GM12864 (cell line): Measurements from ENCODE around the gene IRF5.
"Not testable (repeated sequence)": the region's sequence is repeated elsewhere in the genome, so short reads cannot be mapped to it uniquely, and the experiment has no call there.

ENCODE experiments used
- DNase-seq: peaks from one replicate; pipeline ENCODE4 v3.0.0-alpha.2; 2011; ENCODE audit warnings: low read depth
- H3K4me3 ChIP-seq: 2 replicates; pipeline ENCODE4 v1.5.1; 2011; ENCODE audit warnings: mild to moderate bottlenecking, low read depth, low read length, control low read depth
- TF ChIP-seq, protein P1 (sequence below): IDR thresholded peaks from 2 replicates; pipeline ENCODE4 v1.5.1; 2011; ENCODE audit warnings: low read depth, mild to moderate bottlenecking, moderate library complexity, low read length, control low read depth, inconsistent platforms; ENCODE audit errors: missing control alignments

The IRF5 gene

DNA sequence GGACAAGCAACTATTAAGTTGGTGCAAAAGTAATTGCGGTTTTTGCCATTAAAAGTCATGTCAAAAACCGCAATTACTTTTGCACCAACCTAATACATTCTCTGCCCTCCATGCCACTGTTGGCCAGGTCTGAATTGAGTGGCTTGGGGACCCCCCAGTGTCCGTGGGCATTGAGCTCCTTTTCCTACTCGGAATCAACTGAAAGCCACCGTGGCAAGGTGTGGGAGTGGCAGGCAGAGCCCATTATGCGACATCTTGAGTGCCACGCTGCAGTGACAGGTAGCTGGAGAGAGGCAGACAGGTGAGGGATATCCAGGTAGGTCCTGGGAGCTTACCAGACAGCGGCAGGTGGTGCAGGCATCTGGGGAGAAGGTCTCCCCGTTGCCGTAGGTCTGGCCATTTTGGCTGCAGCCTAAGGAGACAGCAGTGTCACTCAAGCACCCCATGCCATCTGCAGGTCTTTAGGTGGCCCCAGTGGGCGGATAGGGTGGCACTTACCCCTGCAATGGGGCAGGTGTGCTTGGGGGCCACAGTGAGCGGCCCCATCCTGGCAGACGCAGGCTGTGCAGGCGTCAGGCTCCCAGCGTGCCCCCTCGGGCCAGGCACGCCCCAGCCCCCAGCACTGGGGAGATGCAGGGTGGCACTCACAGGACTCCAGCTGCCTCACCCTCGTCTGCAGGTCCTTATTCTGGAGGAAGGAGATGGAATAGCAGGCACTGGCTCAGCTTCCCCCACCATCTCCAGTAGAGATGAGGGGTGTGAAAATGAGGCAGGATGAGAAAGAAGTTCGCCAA, 30.8 kb upstream of the IRF5 start:
- no peak overlapping the region for H3K4me3 ChIP-seq
- TF ChIP-seq, protein P1, sequence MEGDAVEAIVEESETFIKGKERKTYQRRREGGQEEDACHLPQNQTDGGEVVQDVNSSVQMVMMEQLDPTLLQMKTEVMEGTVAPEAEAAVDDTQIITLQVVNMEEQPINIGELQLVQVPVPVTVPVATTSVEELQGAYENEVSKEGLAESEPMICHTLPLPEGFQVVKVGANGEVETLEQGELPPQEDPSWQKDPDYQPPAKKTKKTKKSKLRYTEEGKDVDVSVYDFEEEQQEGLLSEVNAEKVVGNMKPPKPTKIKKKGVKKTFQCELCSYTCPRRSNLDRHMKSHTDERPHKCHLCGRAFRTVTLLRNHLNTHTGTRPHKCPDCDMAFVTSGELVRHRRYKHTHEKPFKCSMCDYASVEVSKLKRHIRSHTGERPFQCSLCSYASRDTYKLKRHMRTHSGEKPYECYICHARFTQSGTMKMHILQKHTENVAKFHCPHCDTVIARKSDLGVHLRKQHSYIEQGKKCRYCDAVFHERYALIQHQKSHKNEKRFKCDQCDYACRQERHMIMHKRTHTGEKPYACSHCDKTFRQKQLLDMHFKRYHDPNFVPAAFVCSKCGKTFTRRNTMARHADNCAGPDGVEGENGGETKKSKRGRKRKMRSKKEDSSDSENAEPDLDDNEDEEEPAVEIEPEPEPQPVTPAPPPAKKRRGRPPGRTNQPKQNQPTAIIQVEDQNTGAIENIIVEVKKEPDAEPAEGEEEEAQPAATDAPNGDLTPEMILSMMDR, result no peak
- no peak for DNase-seq

DNA sequence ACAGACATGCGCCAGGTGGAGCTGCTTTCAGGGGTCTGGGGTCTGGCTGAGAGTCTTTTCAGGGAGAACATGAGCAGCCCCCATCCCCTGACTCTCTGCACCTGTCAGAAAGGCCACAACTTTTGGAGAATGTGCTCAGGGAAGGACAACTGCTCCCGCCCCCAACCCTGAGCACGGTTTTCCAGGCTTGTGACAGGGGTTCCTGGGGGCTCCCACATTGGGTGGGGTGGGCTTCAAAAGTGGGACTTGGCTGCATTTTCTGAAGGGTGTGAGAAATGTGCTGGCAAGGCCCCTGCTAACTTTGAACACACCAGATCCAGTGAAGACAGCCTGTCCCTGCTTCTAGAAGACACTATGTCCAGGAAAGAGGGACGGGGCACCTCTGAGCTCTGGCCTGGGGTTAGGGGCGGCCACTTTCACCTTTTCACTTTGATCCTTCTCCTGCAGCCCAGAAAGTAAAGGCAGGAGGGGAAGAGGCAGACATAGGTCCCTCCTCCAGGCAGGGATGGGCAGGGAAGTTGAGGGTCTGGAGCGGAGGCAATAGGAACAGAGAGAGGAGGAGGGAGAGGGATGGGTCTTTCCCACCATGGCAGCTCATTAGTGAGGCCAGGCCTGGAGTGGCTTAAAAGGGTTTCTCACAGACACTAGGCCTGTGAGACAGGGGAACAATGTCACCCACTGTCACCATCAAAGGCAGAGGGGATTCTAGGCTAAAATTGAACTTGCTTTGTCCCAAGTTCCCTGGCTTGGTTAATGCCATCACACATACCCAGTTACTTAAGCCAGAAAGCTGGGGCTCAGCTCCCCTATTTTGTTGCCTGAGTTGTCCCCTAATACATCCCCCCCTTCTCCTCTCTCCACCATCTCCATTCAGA, 28.7 kb upstream of the IRF5 start:
- no peak for DNase-seq
- no peak overlapping the region for H3K4me3 ChIP-seq
- TF ChIP-seq, protein P1, result no peak

DNA sequence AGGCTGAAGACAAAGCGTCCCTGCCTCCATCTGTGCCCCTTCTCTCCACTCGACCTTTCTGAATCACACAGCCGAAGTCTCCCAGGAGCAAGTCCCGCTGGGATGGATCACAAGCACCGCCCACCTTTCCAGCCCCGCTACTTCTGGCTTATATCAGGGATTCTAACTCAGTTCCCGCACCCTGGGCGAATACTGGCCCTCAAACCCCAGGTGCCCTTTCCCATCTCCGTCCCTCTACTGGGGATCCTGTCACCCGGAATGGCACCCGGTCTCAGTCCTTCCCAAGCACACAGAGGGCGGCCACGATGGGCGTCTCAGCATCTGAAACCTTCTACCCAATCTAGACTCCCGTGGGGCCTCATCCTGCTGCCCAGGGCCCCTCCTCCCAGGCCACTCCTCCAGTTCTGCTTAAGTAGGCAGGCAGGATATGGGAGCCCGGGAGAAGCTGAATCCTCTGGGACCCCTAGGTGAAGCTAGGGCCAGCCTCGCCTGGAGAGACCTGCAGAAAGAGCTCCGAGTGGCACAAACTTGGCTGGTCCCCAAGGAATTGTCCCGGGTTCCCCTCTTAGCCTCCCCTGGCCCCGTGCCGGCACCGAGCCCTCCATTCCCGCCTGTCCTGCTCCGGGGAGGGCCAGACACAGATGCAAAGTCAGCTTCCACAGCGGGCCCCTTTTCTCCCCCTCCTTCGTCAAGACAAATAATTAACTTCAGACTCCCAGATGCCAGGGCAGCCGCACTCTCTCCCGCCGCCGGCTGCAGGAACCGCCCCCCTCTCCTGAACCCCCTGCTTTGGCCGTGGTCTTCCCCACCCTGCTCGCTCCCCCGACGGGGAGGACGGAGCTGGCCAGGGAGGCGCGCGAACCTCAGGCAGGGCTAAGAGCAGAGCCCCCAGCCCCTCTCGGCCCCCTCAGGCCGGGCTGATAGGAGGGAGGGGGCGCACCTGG, 27.8 kb upstream of the IRF5 start:
- no peak overlapping the region for H3K4me3 ChIP-seq
- no peak for DNase-seq
- TF ChIP-seq, protein P1, result no peak

DNA sequence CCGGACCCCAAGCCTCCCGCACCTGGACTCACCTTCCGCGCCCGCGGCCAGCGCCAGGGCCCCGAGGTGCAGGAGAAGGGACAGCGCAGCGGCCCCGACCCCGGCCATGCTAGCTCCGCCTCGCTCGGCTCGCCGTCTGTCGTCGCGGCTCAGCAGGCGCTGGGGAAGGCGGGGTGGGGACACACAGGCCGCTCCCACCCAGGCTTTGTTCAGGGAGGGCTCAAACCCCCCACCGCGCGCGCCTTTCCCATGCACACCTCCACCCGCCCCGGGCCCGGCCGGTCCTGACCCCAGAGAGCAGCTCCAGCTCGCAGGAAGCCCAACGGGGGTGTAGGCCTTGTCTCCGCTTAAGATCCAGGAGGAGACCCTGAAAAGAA, 27.2 kb upstream of the IRF5 start, which contains the start of gene KCP:
KCP (minus strand) TSS at position 141 of the 377 bp plus-strand sequence; CDS start at position 108, 33 bp downstream.
- no peak for DNase-seq
- no peak within 1 kb of the TSS for H3K4me3 ChIP-seq
- TF ChIP-seq, protein P1, result no peak

DNA sequence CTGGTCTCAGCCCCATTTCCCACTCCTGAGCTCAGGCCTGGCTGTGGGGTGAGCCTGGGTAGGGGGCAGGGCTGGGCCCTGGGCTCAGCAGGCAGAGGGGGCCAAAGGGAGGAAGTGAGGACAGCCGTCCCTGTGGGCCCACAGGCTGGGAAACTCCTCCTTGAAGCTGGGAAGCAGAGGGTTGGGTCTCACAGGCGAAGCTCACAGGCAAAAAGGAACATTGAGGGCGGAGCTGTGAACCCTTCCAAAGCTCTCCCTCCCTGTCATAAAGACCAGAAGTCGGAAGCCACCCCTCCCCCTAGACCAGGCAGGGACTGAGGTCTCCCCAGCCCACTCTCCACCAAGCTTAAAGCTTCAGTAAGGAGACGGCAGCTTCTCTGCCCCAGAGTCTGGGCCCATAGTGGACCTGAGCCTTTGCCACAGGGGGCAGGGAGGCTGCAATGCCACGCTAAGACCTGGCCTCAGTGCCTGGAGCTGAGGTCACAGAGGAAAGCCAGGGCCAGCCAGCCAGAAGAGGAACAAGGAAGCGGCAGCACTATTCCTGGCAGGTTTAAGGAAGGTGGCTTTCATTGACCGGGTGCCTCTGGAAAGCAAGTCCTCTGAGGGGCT, 26.2 kb upstream of the IRF5 start:
- DNase-seq, result no peak
- TF ChIP-seq, protein P1, result no peak
- H3K4me3 ChIP-seq, result no peak overlapping the region

DNA sequence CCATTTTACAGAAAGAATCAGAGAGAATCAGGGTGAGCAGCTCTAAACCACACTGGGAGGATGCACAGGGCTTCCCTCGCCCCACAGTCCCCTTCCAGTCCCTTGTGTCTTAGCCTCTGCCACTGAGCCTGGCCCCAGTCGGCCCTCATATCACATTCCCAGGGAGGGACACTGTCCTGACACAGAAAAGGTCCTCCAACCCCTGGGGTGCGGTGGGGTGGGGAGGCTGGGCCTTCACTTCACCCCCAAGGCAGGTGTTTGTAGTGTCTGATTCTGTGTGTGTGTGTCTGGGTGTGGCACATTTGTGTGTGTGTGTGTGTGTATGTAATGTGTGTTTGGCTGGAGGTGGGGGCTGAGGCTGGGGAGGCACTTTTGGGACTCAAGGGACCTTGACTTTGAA, 25.4 kb upstream of the IRF5 start:
- no peak overlapping the region for H3K4me3 ChIP-seq
- no peak for DNase-seq
- TF ChIP-seq, protein P1, result no peak

DNA sequence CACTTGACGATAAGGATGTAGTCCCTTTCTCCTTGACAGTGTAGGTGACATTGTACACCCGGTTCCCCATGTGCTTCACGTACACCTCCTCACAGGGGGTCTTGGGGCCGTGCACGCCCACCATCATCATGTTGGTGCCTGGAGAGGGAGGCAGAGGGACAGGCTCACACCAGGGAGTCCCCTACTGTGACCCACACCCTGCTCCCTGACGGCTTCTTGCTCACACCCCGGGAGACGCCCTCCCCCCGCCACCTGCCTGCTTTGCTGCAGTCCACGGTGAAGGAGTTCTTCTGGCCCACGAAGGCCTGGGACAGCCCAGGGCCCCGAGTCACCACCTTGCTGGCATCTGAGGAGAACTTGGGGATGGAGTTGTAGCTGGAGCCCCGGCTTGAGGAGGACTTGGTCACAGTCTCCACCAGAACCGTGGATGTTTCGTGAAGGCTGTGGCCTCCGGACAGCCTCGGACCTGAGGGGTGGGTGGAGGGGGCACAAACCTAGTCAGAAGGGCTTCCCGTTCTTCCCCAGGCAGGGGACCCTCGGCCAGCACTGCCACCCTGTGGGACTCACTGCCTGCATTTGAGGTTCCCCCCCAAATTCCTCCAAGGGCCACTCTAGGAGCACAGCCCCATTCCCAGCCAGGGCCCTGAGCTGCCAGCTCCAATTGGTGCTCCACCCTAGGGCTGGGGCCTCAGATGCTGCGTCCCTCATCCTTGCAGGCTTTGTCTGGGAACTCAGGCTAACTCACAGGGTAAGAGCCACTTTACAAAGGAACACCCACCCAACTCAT, 24.8 kb upstream of the IRF5 start:
- not testable (repeated sequence) for H3K4me3 ChIP-seq, DNase-seq
